HG02588 (cell line): ENCODE data around the gene ATP5ME.
"Not testable (repeated sequence)": the region's sequence is repeated elsewhere in the genome, so short reads cannot be mapped to it uniquely, and the experiment has no call there.

Source experiments
- ATAC-seq: cut with Tn5 transposase; IDR thresholded peaks from one replicate; pipeline ENCODE4 v1.9.1; 2021; ENCODE audit warnings: mild to moderate bottlenecking, moderate library complexity; ENCODE audit not compliant: unreplicated experiment

Gene ATP5ME

DNA sequence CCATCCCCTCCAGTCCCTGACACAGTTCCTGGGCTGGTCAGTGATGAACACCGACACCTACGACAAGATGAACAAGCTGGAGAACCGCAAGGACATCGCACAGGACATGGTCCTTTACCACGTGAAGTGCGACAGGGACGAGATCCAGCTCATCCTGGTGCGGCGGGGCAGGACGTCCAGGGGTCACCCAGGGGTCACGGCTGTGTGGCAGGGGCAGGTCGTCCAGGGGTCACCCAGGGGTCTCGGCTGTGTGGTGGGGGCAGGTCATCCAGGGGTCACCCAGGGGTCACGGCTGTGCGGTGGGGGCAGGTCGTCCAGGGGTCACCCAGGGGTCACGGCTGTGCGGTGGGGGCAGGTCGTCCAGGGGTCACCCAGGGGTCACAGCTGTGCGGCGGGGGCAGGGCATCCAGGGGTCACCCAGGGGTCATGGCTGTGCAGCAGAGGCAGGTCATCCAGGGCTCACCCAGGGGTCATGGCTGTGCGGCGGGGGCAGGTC is 16.7 kb downstream of the ATP5ME start:
- ATAC-seq: no peak

DNA sequence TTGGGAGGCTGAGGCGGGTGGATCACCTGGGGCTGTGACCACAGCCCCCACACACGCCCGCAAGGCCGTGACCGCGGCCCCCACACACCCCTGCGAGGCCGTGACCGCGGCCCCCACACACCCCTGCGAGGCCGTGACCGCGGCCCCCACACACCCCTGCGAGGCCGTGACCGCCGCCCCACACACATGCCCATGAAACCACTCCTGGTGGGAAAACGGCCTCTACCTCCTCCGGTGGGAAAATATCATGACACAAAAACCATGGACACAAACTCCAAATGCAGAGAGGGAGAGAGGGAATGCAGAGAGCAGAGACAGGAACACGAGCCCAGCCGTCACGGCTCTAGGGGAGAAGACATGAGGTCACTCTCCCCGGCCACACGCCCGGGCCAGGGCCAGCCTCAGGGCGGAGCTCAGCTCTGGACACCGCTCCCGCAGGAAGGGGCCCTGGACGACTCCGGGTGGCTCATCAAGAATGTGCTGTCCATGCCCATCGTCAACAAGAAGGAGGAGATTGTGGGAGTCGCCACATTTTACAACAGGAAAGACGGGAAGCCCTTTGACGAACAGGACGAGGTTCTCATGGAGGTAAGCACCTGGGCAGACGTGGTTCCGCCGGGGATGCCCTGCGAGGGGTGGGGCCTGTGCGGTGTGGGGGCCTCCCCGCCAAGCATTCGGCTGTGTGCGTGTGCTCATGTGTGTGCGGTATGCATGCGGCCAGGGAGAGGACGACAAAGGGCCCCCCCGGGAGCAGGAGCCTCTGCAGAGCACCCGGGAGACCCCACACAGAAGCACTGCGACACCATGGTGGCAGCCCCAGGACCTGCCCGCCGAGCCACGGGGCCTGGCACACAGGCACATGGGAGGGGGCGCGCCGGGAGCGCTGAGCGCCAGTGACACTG is 17.4 kb downstream of the ATP5ME start:
- no peak for ATAC-seq

DNA sequence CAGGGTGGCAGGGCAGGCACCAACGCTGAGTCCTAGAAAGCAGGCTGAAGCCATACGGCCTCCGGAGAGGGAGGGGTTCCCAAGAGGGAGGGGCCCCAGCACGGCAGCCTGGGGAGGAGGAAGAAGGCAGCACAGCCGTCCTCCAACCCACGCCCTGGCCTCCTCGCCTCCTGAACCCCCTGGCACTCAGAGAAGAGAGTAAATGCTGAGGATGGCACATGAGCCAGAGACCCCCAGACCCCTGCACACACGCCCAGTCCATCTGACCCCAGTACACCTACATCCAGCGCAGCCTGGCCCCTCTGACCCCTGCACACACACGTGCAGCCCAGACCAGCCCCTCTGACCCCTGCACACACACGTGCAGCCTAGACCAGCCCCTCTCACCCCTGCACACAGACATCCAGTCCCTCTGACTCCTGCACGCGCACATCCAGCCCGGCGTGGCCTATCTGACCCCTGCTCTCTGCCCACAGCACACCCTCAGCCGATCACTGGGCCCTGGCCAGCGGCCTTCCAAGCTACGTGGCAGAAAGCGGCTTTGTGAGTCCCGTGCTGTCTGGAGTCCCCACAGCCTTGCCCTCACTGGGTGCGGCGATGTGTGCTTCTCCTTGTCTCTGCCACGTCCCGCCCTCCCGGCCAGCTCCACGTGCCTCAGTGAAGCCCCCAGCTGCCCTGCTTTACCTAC is 18.5 kb downstream of the ATP5ME start:
- no peak for ATAC-seq

- no peak for ATAC-seq
Measured at GRCh38 chr4:654871-655463, 19.1 kb downstream of the ATP5ME start.

GRCh38 chr4:654503-654845 is 19.6 kb downstream of the ATP5ME start:
- ATAC-seq: no peak

- ATAC-seq: no peak
Measured at GRCh38 chr4:653831-654502, 20.1 kb downstream of the ATP5ME start.

DNA sequence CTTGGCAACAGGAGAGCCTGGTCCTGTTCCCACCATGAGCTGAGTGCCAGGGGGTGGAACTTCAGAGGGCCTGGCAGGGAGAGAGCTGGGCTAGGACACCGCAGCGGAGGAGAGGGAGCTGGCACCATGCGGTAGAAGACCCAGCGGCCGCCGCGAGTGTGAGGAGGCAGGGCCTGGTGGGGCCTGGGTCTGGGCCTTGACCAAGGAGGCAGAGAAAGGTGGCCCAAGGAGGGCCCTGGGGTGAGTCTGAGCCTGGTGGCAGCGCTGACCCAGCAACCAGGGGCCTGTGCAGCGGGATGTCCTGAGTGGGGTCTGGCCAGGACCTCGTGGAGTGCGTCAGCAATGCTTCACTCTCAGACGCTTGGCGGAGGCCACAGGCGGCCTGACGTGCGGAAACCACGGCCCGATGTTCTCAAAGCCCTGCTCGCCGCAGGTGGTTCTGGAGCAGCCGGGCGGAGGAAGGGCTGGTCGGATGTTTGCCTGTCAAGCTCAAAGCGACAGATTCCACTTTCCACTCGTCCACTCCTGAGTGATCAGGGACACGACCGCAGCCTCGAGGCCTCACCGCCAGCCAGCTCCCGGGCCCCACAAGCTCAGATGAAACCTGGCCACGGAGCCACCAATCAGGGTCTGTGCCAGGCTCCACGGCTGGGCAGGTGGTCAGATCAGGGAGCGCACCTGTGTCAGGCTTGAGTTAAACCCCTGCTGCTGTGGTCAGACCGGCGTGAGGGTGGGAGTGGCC is 20.8 kb downstream of the ATP5ME start:
- no peak for ATAC-seq

DNA sequence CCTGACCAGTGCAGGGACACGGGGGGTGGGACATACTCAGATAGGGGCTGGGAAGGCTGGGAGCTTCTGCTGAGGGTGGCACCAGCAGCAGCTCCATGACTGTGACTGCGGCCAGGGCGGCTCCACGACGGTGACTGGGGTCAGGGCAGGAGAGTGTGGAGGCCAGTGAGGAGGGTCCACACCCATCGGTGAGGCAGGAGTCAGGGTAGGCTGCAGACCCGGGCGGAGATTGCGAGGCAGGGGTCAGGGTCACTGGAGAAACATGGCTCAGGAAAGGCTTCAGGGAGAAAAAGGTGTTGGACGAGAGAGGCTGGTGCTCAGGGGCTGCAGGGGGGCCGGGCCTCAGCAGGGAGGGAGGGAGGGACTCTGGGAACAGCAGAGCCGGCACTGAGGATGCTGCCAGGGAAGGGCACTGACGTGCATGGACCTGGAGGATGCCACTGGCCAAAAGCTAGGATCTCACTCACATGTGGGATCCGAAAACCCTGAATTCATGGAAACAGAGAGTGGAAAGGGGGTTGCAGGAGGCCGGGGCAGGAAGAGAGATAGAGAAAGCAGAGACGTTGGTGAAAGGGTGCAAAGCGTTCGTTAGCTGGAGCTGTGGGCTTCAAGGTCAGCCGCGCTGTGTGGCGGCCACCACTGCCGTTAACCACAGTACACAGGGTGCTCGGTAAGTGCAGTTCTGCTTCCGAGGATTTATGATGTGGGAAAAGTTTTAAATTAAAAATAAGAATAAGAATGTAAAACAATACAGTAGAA is 22.0 kb downstream of the ATP5ME start:
- ATAC-seq: no peak

DNA sequence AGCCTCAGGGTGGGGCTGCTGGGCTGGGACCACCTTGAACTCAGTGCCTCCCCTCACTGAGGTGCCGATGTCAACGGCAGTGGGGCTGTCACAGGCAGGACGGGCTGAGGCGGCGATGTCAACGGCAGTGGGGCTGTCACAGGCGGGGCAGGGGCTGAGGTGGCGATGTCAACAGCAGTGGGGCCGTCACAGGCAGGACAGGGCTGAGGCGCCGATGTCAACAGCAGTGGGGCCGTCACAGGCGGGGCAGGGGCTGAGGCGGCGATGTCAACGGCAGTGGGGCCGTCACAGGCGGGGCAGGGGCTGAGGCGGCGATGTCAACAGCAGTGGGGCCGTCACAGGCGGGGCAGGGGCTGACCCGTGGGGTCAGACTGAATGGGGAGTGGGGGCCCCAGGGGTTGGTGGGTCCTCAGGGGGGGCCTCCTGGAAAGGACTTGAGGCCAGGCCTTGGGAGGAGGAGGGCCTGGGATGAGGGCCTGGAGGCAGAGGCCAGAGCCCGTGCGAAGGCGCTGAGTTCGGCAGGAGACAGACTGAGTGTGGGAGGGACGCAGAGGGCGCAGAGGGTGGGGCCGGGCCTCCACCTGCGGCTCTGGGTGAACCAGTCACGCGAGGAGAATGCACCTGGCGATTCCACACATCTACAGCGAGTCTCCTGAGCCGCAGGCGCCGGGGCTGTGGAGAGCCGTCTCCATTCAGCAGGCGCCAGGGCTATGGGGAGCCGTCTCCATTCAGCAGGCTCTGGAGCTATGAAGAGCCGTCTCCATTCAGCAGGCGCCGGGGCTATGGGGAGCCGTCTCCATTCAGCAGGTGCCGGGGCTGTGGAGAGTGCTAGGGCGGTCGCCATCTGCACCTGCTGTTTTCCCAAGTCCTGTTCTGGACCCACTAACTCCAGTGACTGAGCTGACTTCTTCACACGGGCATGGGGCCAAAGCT is 22.9 kb downstream of the ATP5ME start:
- no peak for ATAC-seq

GRCh38 chr4:650461-650860 is 23.6 kb downstream of the ATP5ME start:
- ATAC-seq: no peak

GRCh38 chr4:649751-650310 is 24.2 kb downstream of the ATP5ME start:
- ATAC-seq: no peak

DNA sequence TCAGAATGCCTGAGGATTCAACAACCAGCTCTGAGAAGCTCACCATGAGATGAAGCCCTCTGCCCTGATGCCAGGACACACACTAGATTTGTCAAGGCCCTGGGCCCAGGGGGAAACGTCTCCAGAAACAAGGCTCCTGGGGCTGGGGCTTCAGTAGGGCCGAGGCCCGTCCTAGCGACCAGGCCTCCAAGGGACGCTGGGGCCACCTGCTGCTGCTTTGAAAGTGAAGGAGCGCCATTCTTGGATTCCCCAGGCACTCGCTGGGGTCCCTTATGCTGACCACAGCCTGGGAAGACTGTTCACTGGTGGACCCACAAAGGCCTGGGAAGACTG is 24.8 kb downstream of the ATP5ME start:
- ATAC-seq: no peak

GRCh38 chr4:648579-649292 is 25.3 kb downstream of the ATP5ME start:
- no peak for ATAC-seq

- ATAC-seq: no peak
Measured at GRCh38 chr4:647481-647880, 26.6 kb downstream of the ATP5ME start.

DNA sequence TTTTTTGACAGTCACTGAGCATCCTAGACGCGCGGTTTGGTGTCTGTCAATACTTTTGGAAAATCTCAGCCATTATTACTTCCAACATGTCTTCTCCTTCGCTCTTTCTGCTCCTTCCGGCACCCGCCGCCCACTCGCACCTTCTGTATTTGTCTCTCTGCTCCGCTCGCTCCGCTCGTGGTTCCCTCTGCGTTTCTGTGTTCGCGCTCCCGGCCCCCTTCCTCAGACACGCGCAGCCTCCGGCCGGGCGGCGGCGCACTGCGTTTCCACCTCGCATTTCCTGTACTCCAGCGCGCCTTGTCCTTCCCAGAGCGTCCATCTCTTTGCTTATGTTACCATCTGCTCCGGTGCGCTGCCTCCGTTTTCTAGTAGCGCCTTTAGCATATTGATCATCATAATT is 27.6 kb downstream of the ATP5ME start:
- no peak for ATAC-seq

GRCh38 chr4:642366-642765 is 31.7 kb downstream of the ATP5ME start:
- ATAC-seq: not testable (repeated sequence)

DNA sequence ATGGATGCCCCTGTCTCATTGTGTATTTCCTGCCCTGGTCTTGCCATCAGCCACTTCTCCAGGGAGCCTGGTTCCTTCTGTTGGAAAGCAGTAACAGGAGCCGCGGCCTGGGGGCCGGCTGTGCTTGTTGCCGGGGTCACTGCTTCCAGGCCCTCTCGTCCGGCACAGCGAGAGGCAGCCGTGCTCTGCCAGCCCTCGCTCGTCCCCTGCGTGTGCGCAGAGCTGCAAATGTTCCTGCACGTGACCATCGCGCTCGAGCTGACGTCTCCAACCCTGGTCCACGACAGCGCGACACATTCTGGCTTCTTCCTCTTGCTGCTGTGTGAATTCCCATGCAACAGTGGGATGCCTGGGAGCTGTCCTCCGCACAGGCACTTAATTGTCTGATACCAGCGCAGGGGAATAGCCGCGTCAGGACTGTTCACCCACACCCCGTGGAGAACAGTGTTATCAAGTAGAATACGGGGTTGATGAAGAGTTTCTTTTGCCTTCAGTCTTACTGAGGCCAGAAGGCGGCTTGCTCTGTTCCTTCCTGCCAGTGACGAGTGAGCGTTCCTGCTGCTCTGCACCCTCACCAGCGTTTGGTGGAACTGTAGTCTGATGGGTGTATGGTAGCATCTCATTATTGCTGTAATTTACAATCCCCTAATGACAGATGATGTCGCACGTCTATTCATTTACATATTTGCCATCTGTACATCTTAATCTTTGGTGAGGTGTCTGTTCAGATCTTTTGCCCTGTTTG is 36.4 kb downstream of the ATP5ME start:
- no peak for ATAC-seq
